GM12892 (cell line): ENCODE data around the gene WDR83.
A peak's percentile ranks its signal among the peaks of the same experiment; 100 is the strongest.

Experiments used
- DNase-seq: peaks from one replicate; pipeline ENCODE4 v3.0.0; 2011; ENCODE audit not compliant: insufficient read length
- FAIRE-seq: peaks from 2 replicates; lab custom pipeline; 2011; peaks lifted over from hg19 to GRCh38; lab: Jason Lieb, UNC
- POLR2A ChIP-seq: IDR thresholded peaks from 2 replicates; pipeline ENCODE4 v1.6.1; 2011; ENCODE audit warnings: low read depth, low read length, control low read depth
- POLR2AphosphoS5 ChIP-seq: IDR thresholded peaks from 2 replicates; pipeline ENCODE4 v1.6.1; 2011; ENCODE audit warnings: low read depth, low read length, control low read depth
- TAF1 ChIP-seq: IDR thresholded peaks from 2 replicates; pipeline ENCODE4 v1.6.1; 2011; ENCODE audit warnings: low read depth, mild to moderate bottlenecking, control low read depth, low read length, borderline replicate concordance

WDR83 gene

GRCh38 chr19:12723381-12723640 is 56.7 kb downstream of the WDR83 start:
- TF ChIP-seq POLR2AphosphoS5 (no peak), TAF1 (no peak), POLR2A (no peak)
- DNase-seq (no peak), FAIRE-seq (peak; percentile 70)

GRCh38 chr19:12723641-12724426 is 57.2 kb downstream of the WDR83 start, which contains the start of gene TNPO2:
TSS of gene TNPO2 (minus strand) at chr19:12723932. CDS start at chr19:12720977, 2,955 bp downstream.
- peak; percentile 90 for FAIRE-seq
- TF ChIP-seq POLR2A (peak; percentile 80), TAF1 (peak; percentile 71; the same call in 1 of the 2 replicates), POLR2AphosphoS5 (peak; percentile 83)
- peak; percentile 77 for DNase-seq
